Smooth muscle cell (in vitro differentiated cells): ENCODE measurements around the gene KPNA4. TPM values are rescaled to one million over a fixed set of nuclear protein-coding genes. Genes with fewer than 3 reads are reported as not detected.

Experiments used
- DNase-seq: peaks from one replicate; lab custom pipeline; 2025; ENCODE audit not compliant: unreplicated experiment; lab: John Stamatoyannopoulos, UW
- H2AFZ ChIP-seq: fragments of 200-600 bp; sonication (generic); 2 replicates; pipeline ENCODE4 v1.6.0; 2016; ENCODE audit warnings: antibody characterized with exemption, low read depth, mild to moderate bottlenecking
- H3F3A ChIP-seq: fragments of 200-600 bp; sonication (generic); 2 replicates; pipeline ENCODE4 v1.6.0; 2017; ENCODE audit warnings: antibody characterized with exemption, low read depth
- H3K27ac ChIP-seq: fragments of 200-600 bp; sonication (generic); 2 replicates; pipeline ENCODE4 v1.5.1; 2016; ENCODE audit warnings: low read depth, mild to moderate bottlenecking
- H3K27me3 ChIP-seq: fragments of 200-600 bp; sonication (generic); 2 replicates; pipeline ENCODE4 v1.6.1; 2016; ENCODE audit warnings: low read depth, mild to moderate bottlenecking
- H3K36me3 ChIP-seq: fragments of 200-600 bp; sonication (generic); 2 replicates; pipeline ENCODE4 v1.5.1; 2016; ENCODE audit warnings: low read depth
- H3K4me1 ChIP-seq: fragments of 200-600 bp; sonication (generic); 2 replicates; pipeline ENCODE4 v1.5.1; 2016; ENCODE audit warnings: low read depth
- H3K4me2 ChIP-seq: fragments of 200-600 bp; sonication (generic); 2 replicates; pipeline ENCODE4 v1.6.0; 2016; ENCODE audit warnings: mild to moderate bottlenecking
- H3K4me3 ChIP-seq: fragments of 200-600 bp; sonication (generic); 2 replicates; pipeline ENCODE4 v1.5.1; 2016; ENCODE audit warnings: mild to moderate bottlenecking
- H3K79me2 ChIP-seq: fragments of 200-600 bp; sonication (generic); 2 replicates; pipeline ENCODE4 v1.6.0; 2016; ENCODE audit warnings: low read depth, mild to moderate bottlenecking
- H3K9ac ChIP-seq: fragments of 200-600 bp; sonication (generic); 2 replicates; pipeline ENCODE4 v1.6.0; 2016; ENCODE audit warnings: low read depth
- H3K9me3 ChIP-seq: fragments of 200-600 bp; sonication (generic); replicated peaks from 2 replicates; pipeline ENCODE4 v1.5.1; 2016; ENCODE audit warnings: low read depth
- H4K20me1 ChIP-seq: fragments of 200-600 bp; sonication (generic); 2 replicates; pipeline ENCODE4 v1.6.0; 2016; ENCODE audit warnings: low read depth
- WGBS: methylation state at CpG from one replicate; pipeline ENCODE4 v1.1.7; 2016; ENCODE audit warnings: low lambda C conversion rate; 5-methylcytosine and 5-hydroxymethylcytosine counted together
- polyA plus RNA-seq: library from polyadenylated mRNA; unstranded; fragments of >200 nt; fragmentation: Nextera tagmentation; extraction: Ambion mirVana; gene quantifications from 2 replicates; pipeline ENCODE4 v1.2.1, GENCODE V29; 2016
- total RNA-seq: library from RNA; depleted of rRNA; stranded (reverse); fragments of >200 nt; gene quantifications from 2 replicates; pipeline ENCODE4 v1.2.3, GENCODE V29; 2014
- TF ChIP-seq, protein P1 (sequence below): fragments of 200-600 bp; sonication (generic); IDR thresholded peaks from 2 replicates; pipeline ENCODE4 v1.5.1; 2017; ENCODE audit warnings: borderline replicate concordance, mild to moderate bottlenecking, antibody characterized with exemption; ENCODE audit not compliant: insufficient read depth, poor library complexity, severe bottlenecking

The KPNA4 gene
- total and polyA plus RNA-seq, 2 experiments from 2014 or later, result 12.4 to 34.1 TPM

DNA sequence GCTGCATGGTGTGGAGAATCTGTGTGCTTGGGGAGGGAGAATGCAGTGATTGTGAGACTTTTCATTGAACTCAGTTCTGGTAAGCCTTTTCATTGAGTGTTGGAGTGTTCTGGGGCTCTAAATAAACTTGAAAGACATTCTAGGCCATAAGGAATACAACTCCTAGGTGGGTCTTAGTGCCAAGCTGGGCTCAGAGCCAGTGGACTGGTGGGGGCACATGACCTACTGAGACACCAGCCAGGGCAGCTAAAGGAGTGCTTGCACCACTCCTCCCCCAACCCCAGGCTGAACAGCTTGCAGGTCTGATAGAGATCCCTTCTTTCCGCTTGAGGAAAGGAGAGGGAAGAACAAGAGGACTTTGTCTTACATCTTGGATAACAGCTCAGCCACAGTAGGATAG, 21.7 kb upstream of the KPNA4 start:
- Histone ChIP-seq H2AFZ (no peak overlapping the region), H3K79me2 (no peaks in the 10 kb centered on the region), H3K9ac (no peak overlapping the region), H3K4me1 (no peaks in the 10 kb centered on the region), H3K4me2 (no peak overlapping the region), H3K4me3 (no peak overlapping the region), H3K27ac (no peak overlapping the region), H3K9me3 (no peaks in the 10 kb centered on the region), H4K20me1 (no peaks in the 10 kb centered on the region), H3K36me3 (no peaks in the 10 kb centered on the region), H3F3A (no peaks in the 10 kb centered on the region), H3K27me3 (no peaks in the 10 kb centered on the region)
- DNase-seq, result no peak
- WGBS, result 100% methylated on average over 1 of the region's 1 CpG
- TF ChIP-seq, protein P1, sequence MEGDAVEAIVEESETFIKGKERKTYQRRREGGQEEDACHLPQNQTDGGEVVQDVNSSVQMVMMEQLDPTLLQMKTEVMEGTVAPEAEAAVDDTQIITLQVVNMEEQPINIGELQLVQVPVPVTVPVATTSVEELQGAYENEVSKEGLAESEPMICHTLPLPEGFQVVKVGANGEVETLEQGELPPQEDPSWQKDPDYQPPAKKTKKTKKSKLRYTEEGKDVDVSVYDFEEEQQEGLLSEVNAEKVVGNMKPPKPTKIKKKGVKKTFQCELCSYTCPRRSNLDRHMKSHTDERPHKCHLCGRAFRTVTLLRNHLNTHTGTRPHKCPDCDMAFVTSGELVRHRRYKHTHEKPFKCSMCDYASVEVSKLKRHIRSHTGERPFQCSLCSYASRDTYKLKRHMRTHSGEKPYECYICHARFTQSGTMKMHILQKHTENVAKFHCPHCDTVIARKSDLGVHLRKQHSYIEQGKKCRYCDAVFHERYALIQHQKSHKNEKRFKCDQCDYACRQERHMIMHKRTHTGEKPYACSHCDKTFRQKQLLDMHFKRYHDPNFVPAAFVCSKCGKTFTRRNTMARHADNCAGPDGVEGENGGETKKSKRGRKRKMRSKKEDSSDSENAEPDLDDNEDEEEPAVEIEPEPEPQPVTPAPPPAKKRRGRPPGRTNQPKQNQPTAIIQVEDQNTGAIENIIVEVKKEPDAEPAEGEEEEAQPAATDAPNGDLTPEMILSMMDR, result no peak

DNA sequence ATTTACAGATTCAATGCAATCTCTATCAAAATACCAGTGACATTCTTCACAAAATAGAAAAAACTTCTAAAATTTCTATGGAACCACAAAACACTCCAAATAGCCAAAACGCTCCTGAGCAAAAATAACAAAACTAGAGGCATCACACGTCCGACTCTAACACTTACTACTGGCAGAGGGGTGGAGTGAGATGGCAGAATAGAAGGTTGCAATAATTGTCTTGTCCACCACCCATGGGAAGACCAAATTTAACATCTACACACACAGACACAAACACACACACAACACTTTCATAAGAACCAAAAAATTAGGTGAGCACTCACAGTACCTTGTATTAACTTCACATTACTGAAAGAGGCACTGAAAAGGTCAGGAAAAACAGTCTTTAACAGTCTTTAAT, 21.3 kb upstream of the KPNA4 start:
- Histone ChIP-seq H3K4me1 (no peaks in the 10 kb centered on the region), H2AFZ (no peak overlapping the region), H3K79me2 (no peaks in the 10 kb centered on the region), H3K27me3 (no peaks in the 10 kb centered on the region), H3K4me3 (no peak overlapping the region), H3F3A (no peaks in the 10 kb centered on the region), H3K9ac (no peak overlapping the region), H3K4me2 (no peak overlapping the region), H3K9me3 (peaks cover 4% of the 10 kb centered on the region), H3K36me3 (no peaks in the 10 kb centered on the region), H3K27ac (no peak overlapping the region), H4K20me1 (no peaks in the 10 kb centered on the region)
- no peak for DNase-seq
- 78% methylated on average over 3 of the region's 3 CpGs for WGBS
- TF ChIP-seq, protein P1, result no peak

DNA sequence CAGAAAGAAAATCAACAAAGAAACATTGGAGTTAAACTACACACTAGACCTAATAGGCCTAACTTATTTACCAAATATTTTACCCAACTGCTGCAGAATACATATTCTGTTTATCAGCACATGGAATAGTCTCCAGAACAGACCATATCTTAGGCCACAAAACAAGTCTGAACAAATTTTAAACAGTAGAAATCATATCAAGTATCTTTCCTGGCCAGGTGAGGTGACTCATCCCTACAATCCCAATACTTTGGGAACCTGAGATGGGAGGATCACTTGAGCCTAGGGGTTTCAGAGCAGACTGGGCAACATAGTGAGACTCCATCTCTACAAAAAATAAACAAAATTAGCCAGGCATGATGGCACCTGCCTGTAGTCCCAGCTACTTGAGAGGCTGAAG, 18.1 kb upstream of the KPNA4 start:
- H2AFZ ChIP-seq, result no peak overlapping the region
- TF ChIP-seq, protein P1, result no peak

GRCh38 chr3:160580938-160581337, 15.6 kb upstream of the KPNA4 start:
- Histone ChIP-seq H4K20me1 (no peaks in the 10 kb centered on the region), H3F3A (no peaks in the 10 kb centered on the region), H3K4me3 (no peak overlapping the region), H3K79me2 (no peaks in the 10 kb centered on the region), H3K27me3 (no peaks in the 10 kb centered on the region), H3K27ac (no peak overlapping the region), H3K4me2 (no peak overlapping the region), H3K9ac (no peak overlapping the region), H3K9me3 (peaks cover 4% of the 10 kb centered on the region), H2AFZ (no peak overlapping the region), H3K4me1 (no peaks in the 10 kb centered on the region), H3K36me3 (no peaks in the 10 kb centered on the region)
- TF ChIP-seq, protein P1, result no peak
- WGBS, result 98% methylated on average over 2 of the region's 2 CpGs
- no peak for DNase-seq

More for the DNA sequence above, 18.1 kb upstream of the KPNA4 start:
- Histone ChIP-seq H3K27ac (no peak overlapping the region), H3K4me3 (no peak overlapping the region), H3K79me2 (no peaks in the 10 kb centered on the region), H3K27me3 (no peaks in the 10 kb centered on the region), H3K9ac (no peak overlapping the region), H4K20me1 (no peaks in the 10 kb centered on the region), H3K4me2 (no peak overlapping the region), H3F3A (no peaks in the 10 kb centered on the region), H3K36me3 (no peaks in the 10 kb centered on the region), H3K4me1 (no peaks in the 10 kb centered on the region), H3K9me3 (peaks cover 4% of the 10 kb centered on the region)
- no peak for DNase-seq
